ENCODE measurements around the gene GPATCH2L.

The GPATCH2L gene

DNA sequence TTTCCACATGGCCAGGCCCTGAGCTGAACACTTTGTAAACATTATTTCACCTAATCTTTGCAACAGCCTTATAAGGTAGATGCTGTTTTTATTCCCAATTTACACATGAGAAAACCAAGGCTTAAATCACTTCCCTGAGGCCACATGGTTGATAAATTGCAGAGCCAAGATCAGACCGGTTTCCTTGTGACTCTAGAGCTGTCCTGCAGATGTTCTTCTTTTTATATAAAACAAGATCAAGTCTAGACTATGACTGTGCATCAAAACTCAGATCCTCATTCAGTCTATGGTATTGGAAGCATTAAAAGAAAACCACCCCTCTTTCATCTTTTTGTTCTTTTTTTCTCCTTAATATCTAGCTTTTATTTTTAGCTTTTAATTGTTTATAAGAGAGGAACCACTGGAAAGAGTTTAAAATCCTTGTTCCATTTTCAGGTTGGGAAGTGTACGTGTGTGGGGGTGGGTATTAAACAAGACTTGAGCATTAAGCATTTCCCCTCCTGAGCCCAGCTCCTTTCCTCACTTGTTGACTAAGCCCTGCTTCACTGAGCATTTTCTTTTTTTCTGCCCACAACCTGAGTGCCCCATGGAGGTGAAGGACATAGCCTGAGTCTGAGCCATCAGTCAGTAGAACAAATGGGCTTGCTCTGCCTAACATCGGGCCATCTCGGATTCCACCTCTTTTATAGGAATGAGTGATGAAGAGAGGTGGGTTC is 45.4 kb downstream of the GPATCH2L start:
- DNase-seq (ENCODE audit: low read depth in 2 of 2) = no peak

DNA sequence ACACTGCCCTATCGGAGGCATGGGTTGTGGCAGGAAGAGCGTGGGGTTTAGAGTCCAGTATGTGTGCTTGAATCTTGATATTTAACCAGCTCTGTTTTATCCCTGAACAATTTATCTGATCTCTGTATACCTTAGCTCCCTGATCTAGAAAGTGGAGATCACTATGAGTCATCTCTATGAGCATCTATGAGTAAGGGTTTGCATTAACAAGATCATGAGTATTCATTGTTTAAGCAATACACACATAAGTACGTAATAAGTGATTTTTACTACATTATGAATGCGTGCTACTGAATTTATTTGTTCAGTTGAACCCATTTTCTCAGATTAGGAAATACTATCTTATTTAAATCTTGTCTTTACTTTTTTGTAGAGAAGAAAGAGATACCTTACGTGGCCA is 49.4 kb downstream of the GPATCH2L start:
- no peak for DNase-seq (ENCODE audit: low read depth in 2 of 2)

DNA sequence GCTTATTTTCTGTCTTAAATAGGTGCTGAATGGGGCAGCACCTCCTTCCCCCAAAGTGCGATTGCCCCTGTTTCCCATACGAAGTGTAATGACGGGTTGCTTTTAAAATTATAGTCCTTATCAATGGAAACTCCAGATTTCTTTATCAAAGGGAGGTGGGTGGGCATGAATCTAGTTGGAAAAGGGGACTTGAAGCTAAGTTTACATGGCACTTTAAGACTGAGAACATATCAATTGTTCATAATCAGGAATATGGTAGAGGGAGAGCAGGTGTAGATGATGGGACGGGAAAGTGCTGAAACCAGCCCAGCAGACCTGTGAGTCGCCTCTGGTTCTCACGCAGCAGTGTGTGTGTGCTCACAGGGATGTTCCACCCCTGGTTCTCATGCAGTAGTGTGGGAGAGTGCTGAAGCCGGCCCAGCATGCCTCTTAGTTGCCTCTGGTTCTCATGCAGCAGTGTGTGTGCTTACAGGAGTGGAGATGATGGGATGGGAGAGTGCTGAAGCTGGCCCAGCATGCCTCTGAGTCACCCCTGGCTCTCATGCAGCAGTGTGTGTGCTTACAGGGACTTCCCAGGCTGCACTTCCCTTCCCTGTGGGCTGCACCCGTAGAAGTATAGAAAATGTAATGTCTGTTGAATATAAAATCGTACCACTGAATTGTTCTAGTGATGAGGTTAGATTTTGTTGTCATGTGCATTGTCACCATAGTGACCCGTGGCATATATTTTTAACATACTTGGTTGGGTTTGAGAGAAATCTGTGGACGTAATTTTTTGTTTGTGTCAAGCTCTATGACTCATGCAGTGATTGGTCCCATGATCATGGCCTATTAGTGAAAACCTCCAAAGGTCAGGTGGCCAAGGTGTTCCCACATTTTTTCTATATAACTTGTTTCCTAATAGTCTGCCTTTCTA is 51.6 kb downstream of the GPATCH2L start:
- DNase-seq (ENCODE audit: low read depth in 2 of 2) = no peak

DNA sequence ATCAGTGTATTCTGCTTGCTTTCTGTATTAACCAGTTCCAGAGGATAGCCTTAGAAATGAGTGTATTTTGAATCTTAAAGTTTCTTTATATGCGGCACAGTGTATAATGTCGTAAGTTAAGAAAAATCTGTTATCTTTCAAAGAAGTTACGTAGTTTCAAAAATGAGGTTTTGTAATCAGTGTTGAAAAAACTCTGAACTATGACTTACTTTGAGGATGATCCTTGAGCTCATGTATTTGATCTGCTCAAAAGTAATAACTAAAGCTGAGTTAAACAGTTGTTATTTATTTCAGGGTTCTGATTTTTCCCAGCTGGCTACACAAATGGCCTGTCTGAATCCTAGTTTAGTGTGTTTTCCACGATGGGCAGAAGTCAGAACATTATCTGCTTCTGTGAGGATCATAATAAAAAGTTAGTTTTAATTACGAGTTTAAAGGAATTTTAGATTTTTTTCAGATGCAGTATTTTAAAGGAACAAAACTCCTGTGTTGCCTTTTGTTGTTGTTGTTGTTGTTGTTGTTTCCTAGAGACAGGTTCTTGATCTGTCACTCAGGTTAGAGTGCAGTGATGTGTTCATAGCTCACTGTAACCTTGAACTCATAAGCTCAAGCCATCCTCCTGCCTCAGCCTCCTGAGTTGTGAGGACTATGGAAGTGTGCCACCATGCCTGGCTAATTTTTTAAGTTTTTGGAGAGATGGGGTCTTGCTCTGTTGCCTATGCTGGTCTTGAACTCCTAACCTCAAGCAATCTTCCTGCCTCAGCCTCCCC is 52.9 kb downstream of the GPATCH2L start:
- no peak for DNase-seq (ENCODE audit: low read depth in 2 of 2)

DNA sequence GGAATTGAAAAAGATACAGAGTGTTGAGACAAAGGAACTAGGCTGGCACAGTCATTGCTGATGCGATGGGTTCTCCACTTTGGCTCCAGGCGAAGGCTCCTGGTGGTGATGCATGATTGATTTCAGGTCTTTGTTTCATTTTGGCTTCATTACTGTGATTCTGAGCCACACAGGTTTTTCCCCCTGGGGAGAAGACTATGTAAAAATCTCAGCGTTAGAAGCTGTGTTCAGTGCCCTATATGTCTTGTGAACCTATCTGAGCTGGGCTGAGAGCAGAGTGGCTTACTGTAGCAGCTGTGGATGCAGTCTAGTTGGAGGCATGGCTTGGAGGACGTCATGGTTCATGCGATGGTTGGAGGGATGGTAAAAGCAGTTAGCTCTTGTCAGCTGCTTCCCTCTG is 54.0 kb downstream of the GPATCH2L start:
- DNase-seq (ENCODE audit: low read depth in 2 of 2) = no peak

DNA sequence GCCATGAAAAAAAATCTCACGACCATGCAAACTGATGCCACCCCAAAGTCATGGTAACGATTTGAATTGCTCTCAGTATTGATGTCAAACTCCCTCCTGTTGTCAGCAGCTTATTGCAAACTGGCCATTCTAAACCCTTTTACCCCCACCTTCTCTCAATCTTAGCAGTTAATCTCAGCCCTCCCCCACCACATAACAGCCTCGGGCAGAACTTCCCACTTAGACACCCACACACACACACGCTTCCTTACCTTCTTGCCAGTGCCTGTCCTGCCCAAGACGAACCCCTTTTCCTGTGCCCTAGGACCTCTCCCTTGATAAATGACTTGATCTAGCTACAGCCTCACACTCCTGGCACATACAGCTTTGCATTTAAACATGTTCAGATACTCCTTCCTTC is 56.6 kb downstream of the GPATCH2L start:
- DNase-seq (ENCODE audit: low read depth in 2 of 2) = no peak

DNA sequence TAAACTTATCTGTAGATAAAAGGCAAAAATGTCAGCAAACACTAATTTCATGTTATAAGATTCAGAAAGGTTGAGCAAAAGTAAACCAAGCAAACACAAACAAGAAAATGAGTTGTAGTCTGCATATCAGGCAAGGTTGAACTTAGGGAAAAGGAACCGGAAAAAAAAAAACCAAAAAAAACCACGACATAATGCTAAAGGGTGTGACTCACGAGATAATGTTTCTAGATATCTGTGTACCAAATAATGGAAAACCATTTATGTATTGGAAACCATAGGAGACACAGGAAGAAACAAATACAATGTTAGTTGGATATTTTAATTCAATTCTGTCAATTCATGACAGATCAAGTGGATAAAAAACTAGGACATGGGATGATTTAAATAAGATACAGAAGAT is 60.5 kb downstream of the GPATCH2L start:
- DNase-seq (ENCODE audit: low read depth in 2 of 2) = no peak

DNA sequence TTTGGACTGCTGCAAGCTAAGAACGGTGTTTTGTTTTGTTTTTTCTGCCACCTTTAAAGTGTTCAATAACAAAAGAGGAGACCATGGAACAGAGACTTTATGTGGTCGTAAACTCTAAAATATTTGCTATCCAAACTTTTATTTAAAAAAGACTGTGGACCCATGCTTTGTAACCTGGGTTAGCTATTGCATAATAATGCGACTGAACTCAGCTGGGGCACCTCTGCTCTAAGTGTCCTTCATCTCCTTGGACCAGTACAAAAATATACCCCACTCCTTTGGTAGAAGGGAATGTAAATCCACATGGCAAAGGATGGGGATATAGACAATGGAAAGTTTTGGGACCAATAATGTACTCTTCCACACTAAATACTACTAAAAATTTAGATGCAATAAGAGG is 65.5 kb downstream of the GPATCH2L start:
- no peak for DNase-seq (ENCODE audit: low read depth in 2 of 2)

DNA sequence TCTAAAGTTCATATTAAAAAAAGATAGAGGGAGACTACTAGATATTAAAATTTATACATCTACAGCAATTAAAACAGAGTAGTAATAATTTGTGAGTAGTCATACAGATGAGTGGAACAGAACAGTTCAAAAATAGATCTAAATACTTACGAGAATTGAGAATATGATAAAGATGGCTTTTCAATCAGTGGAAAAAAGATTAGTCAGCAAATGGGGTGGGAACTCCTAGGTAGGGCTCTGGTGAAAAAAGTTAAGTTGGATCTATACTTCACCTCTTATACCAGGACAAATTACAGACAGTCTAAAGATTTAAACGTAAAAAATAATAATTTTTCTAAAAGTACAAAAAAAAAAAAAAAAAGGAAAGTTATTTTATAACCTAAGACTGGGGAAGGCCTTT is 66.9 kb downstream of the GPATCH2L start:
- DNase-seq (ENCODE audit: low read depth in 2 of 2) = no peak

DNA sequence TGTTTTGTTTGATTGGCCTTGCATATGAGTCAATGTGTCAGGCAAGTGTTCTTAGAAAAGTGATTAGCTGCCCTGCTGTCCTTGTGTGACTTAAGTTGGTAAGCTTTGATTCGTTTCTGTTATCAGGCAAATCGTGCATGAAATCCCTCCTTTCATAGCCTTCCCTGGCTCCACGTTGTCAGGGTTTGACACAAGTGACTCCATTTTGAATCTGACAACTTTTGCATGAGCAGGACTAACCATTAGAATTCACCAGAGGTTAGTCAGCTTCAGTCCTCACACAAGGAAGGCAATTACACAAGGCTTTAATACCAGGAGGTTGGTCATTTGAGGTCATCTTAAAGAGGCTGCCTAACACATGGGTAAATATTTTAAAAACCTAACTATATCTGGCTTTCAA is 68.2 kb downstream of the GPATCH2L start:
- no peak for DNase-seq (ENCODE audit: low read depth in 2 of 2)

DNA sequence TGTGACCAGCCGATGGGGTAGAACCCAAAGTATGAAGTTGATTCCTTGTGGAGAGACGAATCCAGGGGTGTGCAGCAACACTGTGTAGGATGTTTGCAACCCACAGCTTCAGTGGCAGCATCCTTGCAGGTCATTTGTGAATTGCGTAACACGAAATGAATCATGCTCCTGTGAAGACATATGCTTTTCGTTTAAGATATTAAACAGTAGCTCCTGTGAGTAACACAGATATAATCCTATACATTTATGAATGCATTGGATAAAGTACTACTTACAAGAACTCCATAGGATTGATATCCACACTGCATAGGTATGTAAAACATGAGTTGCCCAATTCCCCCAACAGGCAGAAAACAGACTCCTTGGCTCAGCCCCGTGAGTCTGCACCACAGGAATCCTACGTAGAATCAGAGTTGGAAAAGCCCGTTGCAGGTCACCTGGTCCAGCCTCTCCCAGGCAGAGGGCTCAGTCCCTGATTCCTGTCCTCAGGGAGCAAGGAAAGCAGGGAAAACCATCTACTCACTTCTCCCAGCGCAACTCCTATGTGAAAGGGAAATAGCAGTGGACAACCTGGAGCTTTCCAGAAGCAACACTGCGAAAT is 75.8 kb downstream of the GPATCH2L start:
- no peak for DNase-seq (ENCODE audit: low read depth in 2 of 2)

DNA sequence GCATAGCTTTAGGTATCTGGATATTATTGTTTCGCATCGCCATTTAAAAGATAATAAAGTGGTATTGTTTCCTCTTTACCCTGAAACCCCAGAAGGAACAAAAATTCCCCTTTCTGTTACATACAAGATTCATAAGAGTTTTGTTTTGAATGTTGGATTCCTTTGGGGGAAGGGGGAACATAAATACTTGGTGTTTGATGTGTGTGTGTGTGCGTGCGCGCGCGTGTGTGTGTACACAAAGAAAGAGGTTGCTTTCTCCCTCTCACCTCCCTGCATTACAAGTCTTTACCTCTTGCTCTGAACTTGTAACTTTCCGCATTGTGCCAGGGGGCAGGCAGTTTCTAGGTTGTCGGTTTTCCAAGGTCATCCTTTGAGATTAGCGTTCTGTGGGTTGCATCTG is 76.4 kb downstream of the GPATCH2L start:
- no peak for DNase-seq (ENCODE audit: low read depth in 2 of 2)

DNA sequence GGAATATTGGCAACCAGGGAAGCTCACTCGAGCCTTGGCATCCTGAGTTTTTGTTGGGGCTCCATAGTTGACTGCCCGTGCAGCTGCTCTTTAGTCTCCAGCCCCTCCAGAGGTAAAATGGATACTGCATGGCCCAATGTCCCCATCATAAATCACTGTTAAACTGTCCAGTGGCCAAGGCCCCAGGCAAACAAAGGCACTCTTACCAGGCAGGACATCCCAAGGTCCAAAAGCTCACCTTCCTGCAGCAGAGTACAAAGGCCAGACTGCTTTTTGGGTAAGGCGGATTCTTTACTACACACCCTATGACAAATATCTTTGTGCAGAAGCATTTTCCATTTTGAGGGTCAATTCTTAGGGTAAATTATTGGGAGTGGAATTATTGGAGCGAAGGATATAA is 81.1 kb downstream of the GPATCH2L start:
- no peak for DNase-seq (ENCODE audit: low read depth in 2 of 2)

DNA sequence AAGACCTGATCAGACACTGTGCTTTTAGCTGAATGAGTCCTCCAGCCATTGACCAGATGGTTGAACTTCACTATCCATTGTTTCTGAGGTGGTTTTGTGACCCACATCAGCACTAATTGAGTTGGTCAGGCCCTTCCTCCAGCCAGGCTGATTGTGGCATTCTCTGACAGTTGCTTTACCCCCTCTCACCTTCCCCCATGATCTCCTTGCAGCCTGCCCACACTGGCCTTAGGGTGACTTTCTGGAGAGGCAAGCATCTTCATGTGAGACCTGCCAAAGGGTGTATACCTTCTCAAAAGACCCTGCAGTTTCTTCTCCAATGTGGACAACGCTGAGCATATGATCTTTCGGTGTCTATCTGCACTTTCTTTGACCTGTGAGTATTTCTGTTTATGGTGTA is 83.9 kb downstream of the GPATCH2L start:
- DNase-seq (ENCODE audit: low read depth in 2 of 2) = no peak

DNA sequence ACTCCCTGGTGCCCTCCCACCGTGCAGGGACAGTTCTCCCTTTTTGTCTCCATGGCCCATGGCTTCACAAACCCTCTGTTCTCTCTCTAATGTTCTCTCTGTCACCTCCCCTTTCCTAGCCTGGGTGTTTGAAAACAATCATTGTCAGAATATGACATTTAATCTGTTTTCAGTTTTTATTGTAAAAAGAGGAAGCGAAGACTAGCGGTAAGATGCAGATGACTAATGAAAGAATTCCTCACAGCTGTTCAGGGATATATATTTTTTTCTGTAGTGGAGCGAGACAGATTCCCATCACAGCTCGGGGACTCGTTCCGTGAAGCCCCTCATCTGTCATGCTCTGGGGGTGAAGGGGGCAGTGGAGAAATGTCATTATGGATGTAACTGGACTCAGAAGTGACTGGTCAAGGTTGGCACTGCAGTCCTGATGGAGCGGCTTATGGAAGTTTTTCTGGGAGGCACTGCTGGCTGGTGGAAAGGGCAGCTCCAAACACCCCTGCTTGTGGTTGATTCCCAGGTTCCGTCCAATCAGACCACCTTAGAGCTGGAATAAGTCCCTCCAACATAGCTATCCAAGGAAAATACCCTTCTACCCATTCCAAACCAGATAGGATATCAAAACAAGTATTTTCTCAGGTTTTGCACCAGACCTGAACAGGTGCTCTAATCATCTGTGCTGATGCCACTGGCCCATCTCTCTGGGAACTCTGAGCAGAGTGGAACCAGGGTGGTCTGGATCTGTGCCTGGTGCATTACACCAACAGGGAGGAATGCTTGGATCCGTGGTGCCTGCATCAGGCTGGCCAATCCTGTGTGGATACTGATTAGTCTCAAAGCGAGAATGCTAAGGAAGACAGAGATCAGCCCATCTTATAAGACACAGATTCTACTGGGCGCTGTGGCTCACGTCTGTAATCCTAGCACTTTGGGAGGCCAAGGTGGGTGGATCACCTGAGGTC is 84.7 kb downstream of the GPATCH2L start:
- DNase-seq (ENCODE audit: low read depth in 2 of 2) = no peak

DNA sequence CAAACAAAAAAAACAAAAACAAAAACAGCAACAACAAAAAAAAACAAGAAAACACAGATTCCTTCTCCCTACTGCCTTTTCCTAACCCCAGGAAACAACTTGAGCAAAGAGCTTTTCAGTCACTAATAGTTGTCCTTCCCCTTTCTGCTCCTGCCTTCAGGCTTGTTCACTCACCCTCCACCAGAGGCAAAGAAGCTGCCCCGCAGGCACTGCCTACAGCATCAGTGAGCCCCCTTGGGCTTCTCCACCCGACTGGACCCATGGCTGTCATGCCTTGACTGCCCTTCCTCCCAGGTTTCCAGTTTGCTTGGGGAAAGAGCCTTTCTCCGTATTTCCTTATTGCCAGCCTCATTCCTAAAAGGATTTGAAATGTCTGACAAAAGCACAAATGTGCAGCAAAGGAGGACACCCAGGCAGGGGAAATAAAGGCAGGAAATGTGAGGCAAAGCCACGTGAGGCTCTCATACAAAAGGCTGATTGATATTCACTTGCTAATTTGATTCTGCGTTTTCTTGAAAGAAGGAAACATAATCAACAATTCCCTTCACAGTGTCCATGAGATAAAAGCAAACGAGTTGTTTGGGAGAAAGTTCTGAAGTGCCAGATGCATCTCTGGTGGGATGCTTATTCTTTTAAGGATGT is 85.7 kb downstream of the GPATCH2L start:
- DNase-seq (ENCODE audit: low read depth in 2 of 2) = no peak

DNA sequence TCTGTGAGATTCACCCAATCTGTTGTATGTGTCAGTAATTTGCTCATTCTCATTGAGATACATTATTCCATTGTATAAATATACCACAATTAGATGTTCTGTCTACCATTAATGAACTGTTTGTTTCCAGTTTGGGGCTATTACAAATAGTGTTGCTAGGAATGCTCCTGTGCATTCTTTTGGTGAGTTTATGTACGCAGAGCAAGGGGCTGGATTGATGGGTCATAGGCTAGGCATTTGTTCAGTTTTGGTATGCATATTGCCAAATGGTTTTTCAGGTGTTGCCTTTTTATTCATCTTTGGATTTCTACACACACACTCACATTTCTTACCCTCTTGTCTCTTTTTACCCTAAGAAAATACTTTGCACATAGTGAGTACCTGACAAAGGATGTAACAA is 93.4 kb downstream of the GPATCH2L start:
- no peak for DNase-seq (ENCODE audit: low read depth in 2 of 2)

DNA sequence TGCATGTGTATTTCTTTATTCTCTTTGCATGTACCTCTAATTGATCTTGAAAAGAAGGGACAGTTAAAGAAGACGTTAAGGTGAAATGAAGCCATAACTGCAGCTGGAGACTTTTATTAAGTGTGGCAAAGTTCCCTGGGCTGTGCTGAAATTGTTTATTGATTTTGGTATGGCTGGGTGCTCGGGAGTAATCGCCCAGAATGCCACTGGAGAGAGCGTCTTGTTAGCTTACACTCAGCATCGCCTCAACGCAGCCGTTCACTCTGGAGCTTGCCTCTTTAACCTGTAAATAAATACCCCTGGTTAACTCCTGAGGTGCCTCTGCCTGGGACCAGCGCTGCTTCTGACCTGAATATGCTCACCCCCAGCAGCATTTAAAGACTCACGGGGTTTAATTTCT is 98.6 kb downstream of the GPATCH2L start:
- no peak for DNase-seq (ENCODE audit: low read depth in 2 of 2)

DNA sequence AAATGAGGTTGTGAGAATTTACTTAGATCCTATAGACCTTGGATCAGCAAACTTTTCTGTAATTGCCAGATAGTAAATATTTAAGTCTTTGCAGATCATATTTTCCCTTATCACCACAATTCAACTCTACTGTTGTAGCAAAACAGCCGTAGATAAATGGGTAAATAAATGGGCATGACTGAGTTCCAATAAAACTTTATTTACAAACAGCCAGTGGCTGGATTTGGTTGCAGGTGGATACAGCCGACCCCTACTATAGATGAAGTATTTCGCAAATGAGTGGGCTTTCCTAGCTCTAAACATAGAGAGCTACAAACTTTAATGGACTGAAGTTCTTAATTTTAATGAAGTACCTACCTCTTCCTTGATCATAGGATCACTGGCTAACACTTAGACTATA is 100.7 kb downstream of the GPATCH2L start:
- DNase-seq (ENCODE audit: low read depth in 2 of 2) = no peak

DNA sequence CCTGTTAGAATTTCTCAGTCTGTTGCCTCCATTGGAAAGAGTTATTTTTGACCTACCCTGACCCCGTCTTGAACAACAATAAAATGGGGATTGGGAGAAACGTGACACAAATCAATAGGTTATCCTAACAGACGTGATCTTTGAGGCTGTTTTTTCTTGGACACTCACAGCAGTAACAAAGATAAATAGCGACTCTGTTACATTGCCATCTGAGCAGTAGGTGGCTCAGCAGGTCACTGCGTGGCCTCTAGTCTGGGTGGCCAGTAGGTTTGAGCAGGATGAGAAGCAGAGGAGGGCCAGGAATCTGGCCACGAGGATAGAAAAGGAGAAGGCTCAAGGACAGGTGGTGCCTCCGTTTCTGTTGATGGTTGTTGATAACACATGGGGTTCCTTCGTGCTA is 101.4 kb downstream of the GPATCH2L start:
- DNase-seq (ENCODE audit: low read depth in 2 of 2) = no peak
